GM11168 (cell line): ENCODE measurements around the gene SH2D6.
"Not testable (repeated sequence)": the region's sequence is repeated elsewhere in the genome, so short reads cannot be mapped to it uniquely, and the experiment has no call there.

Source experiments
- in situ Hi-C: fragments of 300-500 bp; cut with MboI; formaldehyde crosslinking; loops from one replicate; pipeline ENCODE4 v1.12.0; 2022; ENCODE audit warnings: low sequenced_read_pairs; ENCODE audit not compliant: unreplicated experiment

SH2D6 gene

GRCh38 chr2:85397925-85398331 lies 20.6 kb upstream of the SH2D6 start:
- in situ Hi-C loops, result no loop called here

GRCh38 chr2:85398426-85399182 lies 19.9 kb upstream of the SH2D6 start:
- in situ Hi-C loops, result no loop called here

GRCh38 chr2:85399183-85399455 lies 19.4 kb upstream of the SH2D6 start:
- in situ Hi-C loops, result no loop called here

- in situ Hi-C loops, result no loop called here
These were observed 18.5 kb upstream of the SH2D6 start for GRCh38 chr2:85400023-85400422.

GRCh38 chr2:85400541-85401463 lies 17.7 kb upstream of the SH2D6 start:
- in situ Hi-C loops, result no loop called here

- in situ Hi-C loops, result no loop called here
These were observed 17.1 kb upstream of the SH2D6 start for GRCh38 chr2:85401464-85401805.

- in situ Hi-C loops, result no loop called here
These were observed 16.7 kb upstream of the SH2D6 start for GRCh38 chr2:85401844-85402243.

GRCh38 chr2:85405201-85406059 lies 13.1 kb upstream of the SH2D6 start:
- in situ Hi-C loops, result no loop called here

- in situ Hi-C loops, result no loop called here
These were observed 8.5 kb upstream of the SH2D6 start, which contains the start of gene CAPG for GRCh38 chr2:85409845-85410583. Gene CAPG, minus strand, starts transcription at chr2:85410366. Its CDS starts 8,221 bp downstream, at chr2:85402145.

- in situ Hi-C loops, result no loop called here
These were observed 7.7 kb upstream of the SH2D6 start for GRCh38 chr2:85410584-85411404.

- in situ Hi-C loops, result no loop called here
These were observed 7.1 kb upstream of the SH2D6 start for GRCh38 chr2:85411405-85411748.

GRCh38 chr2:85413592-85414420 lies 4.7 kb upstream of the SH2D6 start:
- in situ Hi-C loops, result no loop called here

- in situ Hi-C loops, result not testable (repeated sequence)
These were observed 4.1 kb upstream of the SH2D6 start for GRCh38 chr2:85414421-85414759.

GRCh38 chr2:85414761-85415553 lies 3.6 kb upstream of the SH2D6 start:
- in situ Hi-C loops, result loop anchor here (5.0 kb wide), 1 partner anchor 142 kb away; no protein-coding TSS in a partner anchor

- in situ Hi-C loops, result loop anchor here (5.0 kb wide), 1 partner anchor 141 kb away; no protein-coding TSS in a partner anchor
These were observed 2.4 kb upstream of the SH2D6 start for GRCh38 chr2:85415980-85416650.

GRCh38 chr2:85419009-85419675 lies 628 bp downstream of the SH2D6 start:
- in situ Hi-C loops, result loop anchor here (5.0 kb wide), 1 partner anchor 138 kb away; no protein-coding TSS in a partner anchor
